ENCODE measurements around the gene IQGAP3.
"Not testable (repeated sequence)": the region's sequence is repeated elsewhere in the genome, so short reads cannot be mapped to it uniquely, and the experiment has no call there.

The IQGAP3 gene

GRCh38 chr1:156572663-156573018, 276 bp upstream of the IQGAP3 start:
- no peak for DNase-seq (ENCODE audit: low read depth)

- peak; percentile 89 for DNase-seq (ENCODE audit: low read depth)
Measured at GRCh38 chr1:156571261-156571852, 1.0 kb downstream of the IQGAP3 start.

- no peak for DNase-seq (ENCODE audit: low read depth)
Measured at GRCh38 chr1:156566436-156566835, 5.9 kb downstream of the IQGAP3 start.

- DNase-seq (ENCODE audit: low read depth), result no peak
Measured at GRCh38 chr1:156565519-156565918, 6.8 kb downstream of the IQGAP3 start.

GRCh38 chr1:156560585-156561163, 11.7 kb downstream of the IQGAP3 start:
- no peak for DNase-seq (ENCODE audit: low read depth)

- DNase-seq (ENCODE audit: low read depth), result no peak
Measured at GRCh38 chr1:156559797-156560385, 12.5 kb downstream of the IQGAP3 start.

GRCh38 chr1:156559086-156559796, 13.1 kb downstream of the IQGAP3 start:
- no peak for DNase-seq (ENCODE audit: low read depth)

GRCh38 chr1:156556354-156556753, 16.0 kb downstream of the IQGAP3 start:
- no peak for DNase-seq (ENCODE audit: low read depth)

- DNase-seq (ENCODE audit: low read depth), result no peak
Measured at GRCh38 chr1:156555715-156556114, 16.6 kb downstream of the IQGAP3 start.

GRCh38 chr1:156554971-156555370, 17.4 kb downstream of the IQGAP3 start:
- no peak for DNase-seq (ENCODE audit: low read depth)

GRCh38 chr1:156553860-156554485, 18.4 kb downstream of the IQGAP3 start:
- no peak for DNase-seq (ENCODE audit: low read depth)

- not testable (repeated sequence) for DNase-seq (ENCODE audit: low read depth)
Measured at GRCh38 chr1:156552937-156553336, 19.4 kb downstream of the IQGAP3 start.

GRCh38 chr1:156552518-156552917, 19.8 kb downstream of the IQGAP3 start:
- no peak for DNase-seq (ENCODE audit: low read depth)

GRCh38 chr1:156551869-156552268, 20.5 kb downstream of the IQGAP3 start:
- DNase-seq (ENCODE audit: low read depth), result no peak

GRCh38 chr1:156551066-156551643, 21.2 kb downstream of the IQGAP3 start:
- DNase-seq (ENCODE audit: low read depth), result no peak

GRCh38 chr1:156550346-156550745, 22.0 kb downstream of the IQGAP3 start:
- no peak for DNase-seq (ENCODE audit: low read depth)

- DNase-seq (ENCODE audit: low read depth), result no peak
Measured at GRCh38 chr1:156549831-156550230, 22.5 kb downstream of the IQGAP3 start.

- DNase-seq (ENCODE audit: low read depth), result no peak
Measured at GRCh38 chr1:156549390-156549789, 23.0 kb downstream of the IQGAP3 start.

GRCh38 chr1:156547982-156548381, 24.4 kb downstream of the IQGAP3 start:
- no peak for DNase-seq (ENCODE audit: low read depth)

GRCh38 chr1:156547434-156547833, 24.9 kb downstream of the IQGAP3 start:
- DNase-seq (ENCODE audit: low read depth), result no peak

GRCh38 chr1:156546267-156546666, 26.1 kb downstream of the IQGAP3 start:
- DNase-seq (ENCODE audit: low read depth), result no peak

- no peak for DNase-seq (ENCODE audit: low read depth)
Measured at GRCh38 chr1:156544592-156545102, 27.7 kb downstream of the IQGAP3 start.
